ENCODE measurements around the gene COTL1. TPM values are rescaled to one million over a fixed set of nuclear protein-coding genes. Genes with fewer than 3 reads are reported as not detected.

The COTL1 gene
- total RNA-seq, 1 donor from 2014 or later: 483 TPM

- no peak overlapping the region for H3K27ac Mint-ChIP-seq
Measured at GRCh38 chr16:84582958-84583516, 34.8 kb downstream of the COTL1 start.

GRCh38 chr16:84581158-84581557 is 36.7 kb downstream of the COTL1 start:
- H3K4me1 Mint-ChIP-seq (ENCODE audit: low read depth): peaks cover 52% of the 10 kb centered on the region
- DNase-seq (ENCODE audit: low spot score): no peak
- H3K27ac Mint-ChIP-seq: peak overlapping the region; percentile 38
- H3K27me3 Mint-ChIP-seq (ENCODE audit: low read depth): no peaks in the 10 kb centered on the region
- intact Hi-C loops (cut with micrococcal nuclease): no loop called here
- no peaks in the 10 kb centered on the region for H3K9me3 Mint-ChIP-seq
- peaks cover 77% of the 10 kb centered on the region for H3K36me3 Mint-ChIP-seq (ENCODE audit: low read depth)
- no peak overlapping the region for H3K4me3 Mint-ChIP-seq (ENCODE audit: low read depth)

More at GRCh38 chr16:84582958-84583516, 34.8 kb downstream of the COTL1 start:
- Mint-ChIP-seq H3K27me3 (ENCODE audit: low read depth) (no peaks in the 10 kb centered on the region), H3K4me3 (ENCODE audit: low read depth) (no peak overlapping the region), H3K4me1 (ENCODE audit: low read depth) (peaks cover 40% of the 10 kb centered on the region), H3K9me3 (no peaks in the 10 kb centered on the region), H3K36me3 (ENCODE audit: low read depth) (peaks cover 71% of the 10 kb centered on the region)
- DNase-seq (ENCODE audit: low spot score): no peak
- intact Hi-C loops (cut with micrococcal nuclease): no loop called here

DNA sequence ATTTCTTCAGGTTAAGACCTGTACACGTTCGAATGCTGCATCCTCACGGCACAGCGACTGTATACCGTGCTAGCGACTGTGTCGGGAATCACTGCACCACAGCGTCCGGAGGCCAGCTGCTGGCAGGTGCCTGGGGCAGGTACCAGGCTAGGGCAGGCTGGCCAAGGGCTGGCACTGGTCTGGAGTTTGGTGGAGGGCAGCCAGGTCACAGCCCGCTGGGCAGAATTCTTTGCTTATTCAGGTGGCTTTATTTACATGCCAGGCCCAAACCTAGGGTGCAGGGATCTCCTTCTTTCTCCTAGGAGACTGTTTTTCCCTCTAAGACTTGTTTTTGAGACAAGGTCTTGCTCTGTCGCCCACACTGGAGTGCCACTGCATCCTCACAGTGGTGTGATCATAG is 37.9 kb downstream of the COTL1 start:
- Mint-ChIP-seq H3K36me3 (ENCODE audit: low read depth) (peaks cover 73% of the 10 kb centered on the region), H3K9me3 (no peaks in the 10 kb centered on the region), H3K4me3 (ENCODE audit: low read depth) (no peak overlapping the region), H3K27ac (peak overlapping the region; percentile 17), H3K4me1 (ENCODE audit: low read depth) (peaks cover 44% of the 10 kb centered on the region), H3K27me3 (ENCODE audit: low read depth) (no peaks in the 10 kb centered on the region)
- intact Hi-C loops (cut with micrococcal nuclease): no loop called here
- no peak for DNase-seq (ENCODE audit: low spot score)

- no peak for DNase-seq (ENCODE audit: low spot score)
- peaks cover 41% of the 10 kb centered on the region for H3K4me1 Mint-ChIP-seq (ENCODE audit: low read depth)
- H3K4me3 Mint-ChIP-seq (ENCODE audit: low read depth): no peak overlapping the region
- intact Hi-C loops (cut with micrococcal nuclease): no loop called here
- no peak overlapping the region for H3K27ac Mint-ChIP-seq
- H3K27me3 Mint-ChIP-seq (ENCODE audit: low read depth): no peaks in the 10 kb centered on the region
- peaks cover 68% of the 10 kb centered on the region for H3K36me3 Mint-ChIP-seq (ENCODE audit: low read depth)
- no peaks in the 10 kb centered on the region for H3K9me3 Mint-ChIP-seq
Measured at GRCh38 chr16:84578538-84579126, 39.2 kb downstream of the COTL1 start.

DNA sequence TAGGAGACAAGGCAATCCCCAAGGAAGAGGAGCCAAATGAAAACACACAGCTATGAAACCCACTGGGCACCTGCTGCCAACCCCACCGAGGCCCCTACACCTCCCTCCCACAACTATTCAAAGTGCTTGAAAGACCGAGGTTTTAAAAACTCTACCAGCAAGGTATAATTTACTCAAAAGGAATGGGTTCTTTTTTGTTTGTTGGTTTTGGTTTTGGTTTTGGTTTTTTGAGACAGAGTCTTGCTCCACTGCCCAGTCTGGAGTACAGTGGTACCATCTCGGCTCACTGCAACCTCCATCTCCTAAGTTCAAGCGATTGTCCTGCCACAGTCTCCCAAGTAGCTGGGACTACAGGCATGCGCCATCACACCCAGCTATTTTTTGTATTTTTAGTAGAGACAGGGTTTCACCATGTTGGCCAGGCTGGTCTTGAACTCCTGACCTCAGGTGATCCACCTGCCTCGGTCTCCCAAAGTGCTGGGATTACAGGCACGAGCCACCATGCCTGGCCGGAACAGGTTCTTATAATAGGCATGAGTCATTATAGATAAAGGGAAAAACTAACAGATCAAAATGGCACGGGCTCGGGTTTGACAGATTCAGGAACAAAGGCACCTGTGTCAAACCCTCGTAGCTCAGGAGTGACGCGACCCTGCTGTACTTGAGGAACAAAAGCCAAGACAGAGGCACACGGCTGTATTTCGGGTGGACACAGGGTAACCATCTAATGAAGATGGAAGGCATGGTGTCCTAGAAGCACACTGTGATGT is 40.7 kb downstream of the COTL1 start:
- Mint-ChIP-seq H3K27ac (peak overlapping the region; percentile 40), H3K4me1 (ENCODE audit: low read depth) (peaks cover 43% of the 10 kb centered on the region), H3K27me3 (ENCODE audit: low read depth) (no peaks in the 10 kb centered on the region), H3K9me3 (no peaks in the 10 kb centered on the region), H3K36me3 (ENCODE audit: low read depth) (peaks cover 73% of the 10 kb centered on the region), H3K4me3 (ENCODE audit: low read depth) (no peak overlapping the region)
- no peak for DNase-seq (ENCODE audit: low spot score)
- intact Hi-C loops (cut with micrococcal nuclease): no loop called here

- Mint-ChIP-seq H3K27ac (peak overlapping the region; percentile 17), H3K36me3 (ENCODE audit: low read depth) (peaks cover 81% of the 10 kb centered on the region)
Measured at GRCh38 chr16:84575914-84576313, 42.0 kb downstream of the COTL1 start.

GRCh38 chr16:84574191-84574590 is 43.7 kb downstream of the COTL1 start:
- intact Hi-C loops (cut with micrococcal nuclease): no loop called here
- peaks cover 21% of the 10 kb centered on the region for H3K9me3 Mint-ChIP-seq
- no peak for DNase-seq (ENCODE audit: low spot score)
- H3K27ac Mint-ChIP-seq: no peak overlapping the region
- no peaks in the 10 kb centered on the region for H3K27me3 Mint-ChIP-seq (ENCODE audit: low read depth)
- H3K4me3 Mint-ChIP-seq (ENCODE audit: low read depth): no peak overlapping the region
- peaks cover 37% of the 10 kb centered on the region for H3K4me1 Mint-ChIP-seq (ENCODE audit: low read depth)
- H3K36me3 Mint-ChIP-seq (ENCODE audit: low read depth): peaks cover 84% of the 10 kb centered on the region

More at GRCh38 chr16:84575914-84576313, 42.0 kb downstream of the COTL1 start:
- H3K4me1 Mint-ChIP-seq (ENCODE audit: low read depth): peaks cover 43% of the 10 kb centered on the region
- DNase-seq (ENCODE audit: low spot score): no peak
- H3K27me3 Mint-ChIP-seq (ENCODE audit: low read depth): no peaks in the 10 kb centered on the region
- no peak overlapping the region for H3K4me3 Mint-ChIP-seq (ENCODE audit: low read depth)
- intact Hi-C loops (cut with micrococcal nuclease): no loop called here
- H3K9me3 Mint-ChIP-seq: peaks cover 6% of the 10 kb centered on the region

- intact Hi-C loops (cut with micrococcal nuclease): no loop called here
- Mint-ChIP-seq H3K36me3 (ENCODE audit: low read depth) (peaks cover 87% of the 10 kb centered on the region), H3K4me3 (ENCODE audit: low read depth) (no peak overlapping the region), H3K4me1 (ENCODE audit: low read depth) (peaks cover 29% of the 10 kb centered on the region), H3K9me3 (peaks cover 21% of the 10 kb centered on the region), H3K27ac (no peak overlapping the region), H3K27me3 (ENCODE audit: low read depth) (no peaks in the 10 kb centered on the region)
- no peak for DNase-seq (ENCODE audit: low spot score)
Measured at GRCh38 chr16:84572096-84572495, 45.8 kb downstream of the COTL1 start.

DNA sequence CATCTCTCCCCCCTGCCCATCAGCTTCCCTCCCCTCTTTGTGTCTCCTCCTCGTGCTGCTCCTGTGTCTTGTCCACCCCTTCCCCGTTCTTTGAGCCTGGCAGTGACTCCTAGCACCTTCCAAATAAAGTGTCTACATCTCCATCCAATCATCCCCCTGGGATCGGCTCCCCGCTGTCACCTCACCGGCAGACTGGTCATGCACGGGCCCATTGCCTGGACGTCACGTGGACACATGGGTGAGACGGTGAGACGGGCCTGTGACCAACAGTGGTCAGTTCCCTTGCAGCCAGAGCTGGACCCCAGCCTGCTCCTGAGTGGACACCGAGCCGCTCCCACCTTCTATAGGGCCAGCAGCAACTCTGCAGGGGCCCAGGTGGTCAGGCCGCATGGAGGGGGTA is 46.4 kb downstream of the COTL1 start:
- Mint-ChIP-seq H3K4me1 (ENCODE audit: low read depth) (peaks cover 23% of the 10 kb centered on the region), H3K9me3 (peaks cover 21% of the 10 kb centered on the region), H3K36me3 (ENCODE audit: low read depth) (peaks cover 89% of the 10 kb centered on the region), H3K27me3 (ENCODE audit: low read depth) (no peaks in the 10 kb centered on the region), H3K4me3 (ENCODE audit: low read depth) (no peak overlapping the region), H3K27ac (peak overlapping the region; percentile 63)
- DNase-seq (ENCODE audit: low spot score): no peak
- intact Hi-C loops (cut with micrococcal nuclease): no loop called here

- Mint-ChIP-seq H3K9me3 (peaks cover 21% of the 10 kb centered on the region), H3K27me3 (ENCODE audit: low read depth) (no peaks in the 10 kb centered on the region), H3K27ac (no peak overlapping the region), H3K4me1 (ENCODE audit: low read depth) (peaks cover 19% of the 10 kb centered on the region), H3K4me3 (ENCODE audit: low read depth) (no peak overlapping the region), H3K36me3 (ENCODE audit: low read depth) (peaks cover 89% of the 10 kb centered on the region)
- intact Hi-C loops (cut with micrococcal nuclease): no loop called here
- DNase-seq (ENCODE audit: low spot score): no peak
Measured at GRCh38 chr16:84570739-84571403, 47.0 kb downstream of the COTL1 start.

DNA sequence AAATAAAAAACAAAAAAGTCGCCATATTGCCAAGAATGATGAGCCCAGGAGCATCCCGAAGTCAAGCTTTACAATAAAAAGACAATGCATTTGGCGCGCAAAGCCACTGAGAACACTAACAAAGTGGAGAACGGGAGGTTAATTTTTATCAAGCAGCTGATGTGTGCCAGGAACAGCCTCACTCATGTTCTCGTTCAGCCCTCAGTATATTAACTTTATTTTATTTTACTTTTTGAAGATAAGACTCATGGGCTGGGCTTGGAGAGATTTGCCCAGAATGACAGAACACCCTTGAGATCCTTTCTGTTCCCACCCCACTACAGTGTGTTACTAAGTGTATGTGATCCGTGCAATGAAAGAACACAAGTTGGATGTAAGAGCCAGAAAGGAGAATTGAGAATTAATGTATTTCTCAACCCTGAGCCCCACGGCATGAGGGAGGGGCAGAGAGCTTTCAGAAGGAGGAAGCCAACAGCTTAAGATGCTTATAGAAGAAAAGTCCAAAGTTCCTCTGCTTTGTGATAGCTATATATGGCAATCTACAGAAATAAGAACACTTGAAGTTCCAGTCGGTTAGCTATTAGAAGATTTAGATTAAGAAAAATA is 48.4 kb downstream of the COTL1 start:
- peaks cover 21% of the 10 kb centered on the region for H3K9me3 Mint-ChIP-seq
- intact Hi-C loops (cut with micrococcal nuclease): no loop called here
- peak overlapping the region; percentile 39 for H3K27ac Mint-ChIP-seq

GRCh38 chr16:84568066-84568465 is 49.8 kb downstream of the COTL1 start:
- Mint-ChIP-seq H3K9me3 (peaks cover 21% of the 10 kb centered on the region), H3K4me3 (ENCODE audit: low read depth) (no peak overlapping the region), H3K27ac (peak overlapping the region; percentile 47), H3K4me1 (ENCODE audit: low read depth) (peaks cover 19% of the 10 kb centered on the region), H3K27me3 (ENCODE audit: low read depth) (no peaks in the 10 kb centered on the region), H3K36me3 (ENCODE audit: low read depth) (peaks cover 95% of the 10 kb centered on the region)
- DNase-seq (ENCODE audit: low spot score): no peak
- intact Hi-C loops (cut with micrococcal nuclease): no loop called here

More for the DNA sequence above, 48.4 kb downstream of the COTL1 start:
- peaks cover 19% of the 10 kb centered on the region for H3K4me1 Mint-ChIP-seq (ENCODE audit: low read depth)
- no peak overlapping the region for H3K4me3 Mint-ChIP-seq (ENCODE audit: low read depth)
- DNase-seq (ENCODE audit: low spot score): no peak
- H3K27me3 Mint-ChIP-seq (ENCODE audit: low read depth): no peaks in the 10 kb centered on the region
- H3K36me3 Mint-ChIP-seq (ENCODE audit: low read depth): peaks cover 96% of the 10 kb centered on the region
